ENCODE data around the gene SPATA24. TPM values are rescaled to one million over a fixed set of nuclear protein-coding genes. Genes with fewer than 3 reads are reported as not detected.

The SPATA24 gene
- total RNA-seq, 4 donors from 2014 or later: 1.3 to 2.2 (median 1.4) TPM; not detected in 1

GRCh38 chr5:139397921-139398320 lies 6.0 kb downstream of the SPATA24 start:
- DNase-seq (ENCODE audit: low spot score in 2 of 2): no peak
- WGBS: 57% methylated on average over 6 of the region's 6 CpGs
- peaks cover 25% of the 10 kb centered on the region for H3K4me1 ChIP-seq
- no peak overlapping the region for H3K4me3 ChIP-seq
- H3K27ac ChIP-seq: no peak overlapping the region
- no peak for TF ChIP-seq CTCF (IDR thresholded peaks at IDR 0.05)
- no peak for TF ChIP-seq POLR2A (IDR thresholded peaks at IDR 0.05)
- TF ChIP-seq POLR2AphosphoS5 (IDR thresholded peaks at IDR 0.05): no peak
- TF ChIP-seq EP300 (IDR thresholded peaks at IDR 0.05): no peak
- H3K27me3 ChIP-seq: peaks cover 21% of the 10 kb centered on the region
- H3K36me3 ChIP-seq: no peaks in the 10 kb centered on the region
- H3K9me3 ChIP-seq: no peaks in the 10 kb centered on the region

- DNase-seq (ENCODE audit: low spot score in 2 of 2): no peak
- Histone ChIP-seq H3K27ac (no peak overlapping the region), H3K9me3 (no peaks in the 10 kb centered on the region), H3K27me3 (peaks cover 25% of the 10 kb centered on the region), H3K4me1 (peaks cover 37% of the 10 kb centered on the region), H3K4me3 (no peak overlapping the region), H3K36me3 (no peaks in the 10 kb centered on the region)
- no peak for TF ChIP-seq EP300 (IDR thresholded peaks at IDR 0.05)
- TF ChIP-seq POLR2AphosphoS5 (IDR thresholded peaks at IDR 0.05): no peak
- no peak for TF ChIP-seq CTCF (IDR thresholded peaks at IDR 0.05)
- TF ChIP-seq POLR2A (IDR thresholded peaks at IDR 0.05): no peak
- WGBS: 89% methylated on average over 8 of the region's 8 CpGs
Measured at GRCh38 chr5:139396691-139397090, 7.2 kb downstream of the SPATA24 start.

- TF ChIP-seq POLR2A (IDR thresholded peaks at IDR 0.05) (no peak), EP300 (IDR thresholded peaks at IDR 0.05) (no peak), POLR2AphosphoS5 (IDR thresholded peaks at IDR 0.05) (no peak), CTCF (IDR thresholded peaks at IDR 0.05) (no peak)
- Histone ChIP-seq H3K36me3 (no peaks in the 10 kb centered on the region), H3K4me1 (peaks cover 43% of the 10 kb centered on the region), H3K27ac (no peak overlapping the region), H3K4me3 (no peak overlapping the region), H3K9me3 (no peaks in the 10 kb centered on the region), H3K27me3 (peaks cover 25% of the 10 kb centered on the region)
- 84% methylated on average over 5 of the region's 8 CpGs for WGBS
- no peak for DNase-seq (ENCODE audit: low spot score in 2 of 2)
Measured at GRCh38 chr5:139395844-139396640, 7.8 kb downstream of the SPATA24 start.

GRCh38 chr5:139394654-139395566 lies 9.0 kb downstream of the SPATA24 start, which contains the start of gene PROB1:
PROB1 (minus strand) TSS chr5:139395104; CDS start chr5:139395081, 23 bp downstream.
- TF ChIP-seq POLR2AphosphoS5 (IDR thresholded peaks at IDR 0.05) (no peak), CTCF (IDR thresholded peaks at IDR 0.05) (no peak), POLR2A (IDR thresholded peaks at IDR 0.05) (no peak), EP300 (IDR thresholded peaks at IDR 0.05) (no peak)
- Histone ChIP-seq H3K4me1 (peaks cover 43% of the 10 kb centered on the region), H3K9me3 (no peaks in the 10 kb centered on the region), H3K27me3 (peaks cover 25% of the 10 kb centered on the region), H3K27ac (no peak within 1 kb of the TSS), H3K4me3 (peak within 1 kb of the TSS; percentile 56), H3K36me3 (no peaks in the 10 kb centered on the region)
- 96% methylated on average over 4 of the region's 76 CpGs for WGBS
- DNase-seq (ENCODE audit: low spot score in 2 of 2): peak in 1 of 2 donors; percentile 79
